Mucosa of gallbladder (tissue), 1 donor: ENCODE results near the gene CRYGS. TPM values are rescaled to one million over a fixed set of nuclear protein-coding genes. Genes with fewer than 3 reads are reported as not detected.
"Not testable (repeated sequence)": the region's sequence is repeated elsewhere in the genome, so short reads cannot be mapped to it uniquely, and the experiment has no call there.

Source experiments
- DNase-seq: peaks from one replicate; pipeline ENCODE4 v3.0.0-alpha.2; 2020; ENCODE audit warnings: low spot score
- total RNA-seq: library from RNA; stranded (reverse); gene quantifications from one replicate; pipeline ENCODE4 v1.2.1, GENCODE V29; 2021
- donor health status: DM: no; HTN: no; CAD: no.

Gene CRYGS
- 2.7 TPM for total RNA-seq

GRCh38 chr3:186544281-186544680, at the start of gene CRYGS:
TSS of gene CRYGS (minus strand) at chr3:186544380. CDS start at chr3:186544326, 54 bp downstream.
- no peak for DNase-seq

- no peak for DNase-seq
Observed at GRCh38 chr3:186593862-186594261, 49.7 kb upstream of the CRYGS start.

GRCh38 chr3:186592682-186593081, 48.5 kb upstream of the CRYGS start:
- DNase-seq = no peak

GRCh38 chr3:186590580-186591295, 46.6 kb upstream of the CRYGS start:
- no peak for DNase-seq

- peak; percentile 46 for DNase-seq
Observed at GRCh38 chr3:186589856-186590579, 45.8 kb upstream of the CRYGS start.

- DNase-seq = no peak
Observed at GRCh38 chr3:186589121-186589520, 44.9 kb upstream of the CRYGS start.

- no peak for DNase-seq
Observed at GRCh38 chr3:186588632-186589031, 44.5 kb upstream of the CRYGS start.

GRCh38 chr3:186587183-186587582, 43.0 kb upstream of the CRYGS start:
- no peak for DNase-seq

- DNase-seq = not testable (repeated sequence)
Observed at GRCh38 chr3:186586245-186586644, 42.1 kb upstream of the CRYGS start.

- no peak for DNase-seq
Observed at GRCh38 chr3:186583831-186584230, 39.7 kb upstream of the CRYGS start.

GRCh38 chr3:186582541-186582940, 38.4 kb upstream of the CRYGS start:
- DNase-seq = no peak

GRCh38 chr3:186580785-186581184, 36.6 kb upstream of the CRYGS start:
- DNase-seq = no peak

- DNase-seq = no peak
Observed at GRCh38 chr3:186577521-186577920, 33.3 kb upstream of the CRYGS start.

GRCh38 chr3:186571644-186572013, 27.4 kb upstream of the CRYGS start:
- DNase-seq = no peak

- DNase-seq = no peak
Observed at GRCh38 chr3:186570941-186571643, 26.9 kb upstream of the CRYGS start.

GRCh38 chr3:186570096-186570940, 26.1 kb upstream of the CRYGS start, which contains the start of gene DNAJB11:
TSS of gene DNAJB11 (plus strand) at chr3:186570720. CDS start at chr3:186570898, 178 bp downstream.
- DNase-seq = peak; percentile 100

- no peak for DNase-seq
Observed at GRCh38 chr3:186569779-186570095, 25.6 kb upstream of the CRYGS start.

- not testable (repeated sequence) for DNase-seq
Observed at GRCh38 chr3:186569361-186569760, 25.2 kb upstream of the CRYGS start.

- peak; percentile 92 for DNase-seq
Observed at GRCh38 chr3:186567072-186567921, 23.1 kb upstream of the CRYGS start, which contains the start of gene TBCCD1. TSS of gene TBCCD1 (minus strand) at chr3:186567339. CDS start at chr3:186564329, 3,010 bp downstream.

GRCh38 chr3:186566772-186567071, 22.5 kb upstream of the CRYGS start:
- no peak for DNase-seq

GRCh38 chr3:186564586-186564985, 20.4 kb upstream of the CRYGS start:
- no peak for DNase-seq
